NCI-H345 treated with DMSO at 0.1 percent for 48 hours (cell line): ENCODE results near the gene TGIF2.
"Not testable (repeated sequence)": the region's sequence is repeated elsewhere in the genome, so short reads cannot be mapped to it uniquely, and the experiment has no call there.

Experiments used
- DNase-seq: peaks from one replicate; lab custom pipeline; 2025; ENCODE audit not compliant: unreplicated experiment; lab: John Stamatoyannopoulos, UW

The TGIF2 gene

DNA sequence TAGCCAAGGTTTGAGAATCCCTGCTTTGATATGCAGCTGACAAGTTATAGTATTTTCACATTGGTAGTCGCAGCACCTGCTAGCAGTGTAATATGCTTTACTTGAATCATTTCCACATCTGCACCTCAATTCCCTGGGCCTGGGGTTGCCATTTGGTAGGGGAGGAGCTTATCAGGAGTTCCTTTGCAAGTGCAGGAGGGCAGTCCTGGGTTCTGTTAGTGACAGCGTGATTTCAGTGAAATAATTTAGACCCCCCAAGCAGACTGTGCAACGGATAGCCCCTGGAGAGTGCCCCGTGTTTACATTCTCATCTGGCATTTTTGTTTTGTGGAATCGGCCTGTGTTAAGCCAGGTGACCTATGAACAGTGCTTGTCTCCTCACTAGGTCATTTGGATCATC is 38.2 kb downstream of the TGIF2 start:
- no peak for DNase-seq

DNA sequence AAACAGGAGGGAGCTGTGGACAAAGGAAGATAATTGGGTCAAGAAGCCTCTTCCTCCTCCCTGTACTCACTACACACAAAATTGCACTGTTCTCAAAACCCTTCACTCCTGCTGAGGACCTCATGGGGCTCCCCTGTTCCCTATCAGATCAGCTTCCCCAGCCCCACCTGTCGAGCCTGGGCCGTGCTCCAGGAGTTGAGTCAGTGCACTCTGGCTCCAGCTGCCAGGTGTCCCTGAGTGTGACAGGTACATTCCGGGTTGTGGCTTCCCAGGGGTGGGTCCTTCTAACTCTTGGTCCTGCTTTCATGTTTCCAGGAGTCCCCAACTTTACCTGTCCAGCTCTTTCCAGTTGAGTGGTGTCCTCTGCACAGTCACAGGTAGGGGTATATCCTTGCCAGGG is 40.6 kb downstream of the TGIF2 start:
- peak; percentile 93 for DNase-seq

DNA sequence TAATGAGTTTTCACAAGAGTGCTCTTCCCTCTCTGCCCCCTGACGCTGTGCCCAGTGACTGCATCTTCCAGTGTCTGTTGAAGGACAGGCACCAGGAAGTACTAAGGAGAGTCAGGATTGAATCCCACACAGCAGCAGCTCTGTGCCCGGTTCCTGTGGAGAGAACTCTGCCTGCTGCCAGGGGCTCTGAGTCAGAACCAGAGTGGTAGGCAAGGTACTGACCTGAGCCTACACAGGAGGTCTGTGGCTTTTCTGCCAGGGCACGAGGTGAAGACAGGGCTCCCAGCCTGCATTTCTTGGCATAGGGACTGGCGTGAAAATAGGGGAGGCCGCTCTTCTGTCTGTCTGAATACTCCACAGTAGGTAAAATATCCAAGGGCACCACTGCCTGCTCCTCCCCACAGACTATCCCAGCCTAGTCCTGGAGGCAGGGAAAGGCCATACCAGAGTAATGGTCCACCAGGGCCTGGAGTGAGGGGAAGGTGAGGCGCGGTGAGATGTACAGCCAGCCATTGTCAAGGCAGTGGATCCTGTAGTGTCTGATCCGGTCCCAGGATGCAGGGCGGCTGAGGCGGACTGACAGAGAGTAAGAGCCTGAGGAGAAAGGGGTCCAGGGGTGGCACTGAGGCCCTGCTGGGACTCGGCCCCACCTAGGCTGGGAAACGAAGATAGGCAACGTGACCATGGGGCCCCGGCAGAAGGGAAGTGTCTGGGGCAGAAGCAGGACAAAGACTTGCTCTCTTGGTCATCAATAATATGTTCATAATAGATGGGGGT is 41.6 kb downstream of the TGIF2 start:
- DNase-seq, result no peak

DNA sequence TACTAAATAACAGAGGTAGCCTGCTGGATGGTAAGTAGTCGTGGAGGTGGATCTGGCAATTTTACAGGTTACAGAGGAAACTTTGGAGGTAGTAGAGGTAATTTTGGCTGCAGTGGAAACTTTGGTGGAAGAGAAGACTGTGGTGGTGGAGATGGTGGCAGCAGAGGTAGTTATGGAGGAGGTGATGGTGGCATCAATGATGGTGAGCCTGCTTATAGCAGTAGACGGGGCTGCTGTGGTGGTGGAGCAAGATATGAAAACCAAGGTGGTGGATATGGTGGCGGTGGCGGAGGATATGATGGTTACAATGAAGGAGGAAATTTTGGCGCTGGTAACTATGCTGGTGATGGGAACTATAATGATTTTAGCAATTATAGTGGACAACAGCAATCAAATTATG is 47.5 kb downstream of the TGIF2 start:
- no peak for DNase-seq

DNA sequence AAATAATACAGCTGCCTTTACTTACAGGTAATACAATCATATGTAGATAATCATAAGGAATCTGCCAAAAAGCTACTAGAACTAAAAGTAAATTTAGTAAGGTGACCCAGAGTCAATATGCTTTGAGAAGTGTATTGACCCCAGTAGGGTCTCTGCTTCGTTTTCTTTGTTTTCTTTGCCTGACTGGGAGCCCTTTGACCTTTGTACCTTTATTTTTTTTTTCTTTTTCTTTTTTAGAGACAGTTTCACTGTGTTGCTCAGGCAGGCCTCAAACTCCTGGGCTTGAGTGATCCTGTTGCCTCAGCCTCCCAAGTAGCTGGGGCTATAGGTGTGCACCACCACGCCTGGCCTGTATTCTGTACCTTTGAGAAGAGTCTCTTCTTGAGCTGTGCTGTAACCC is 50.0 kb downstream of the TGIF2 start:
- no peak for DNase-seq

DNA sequence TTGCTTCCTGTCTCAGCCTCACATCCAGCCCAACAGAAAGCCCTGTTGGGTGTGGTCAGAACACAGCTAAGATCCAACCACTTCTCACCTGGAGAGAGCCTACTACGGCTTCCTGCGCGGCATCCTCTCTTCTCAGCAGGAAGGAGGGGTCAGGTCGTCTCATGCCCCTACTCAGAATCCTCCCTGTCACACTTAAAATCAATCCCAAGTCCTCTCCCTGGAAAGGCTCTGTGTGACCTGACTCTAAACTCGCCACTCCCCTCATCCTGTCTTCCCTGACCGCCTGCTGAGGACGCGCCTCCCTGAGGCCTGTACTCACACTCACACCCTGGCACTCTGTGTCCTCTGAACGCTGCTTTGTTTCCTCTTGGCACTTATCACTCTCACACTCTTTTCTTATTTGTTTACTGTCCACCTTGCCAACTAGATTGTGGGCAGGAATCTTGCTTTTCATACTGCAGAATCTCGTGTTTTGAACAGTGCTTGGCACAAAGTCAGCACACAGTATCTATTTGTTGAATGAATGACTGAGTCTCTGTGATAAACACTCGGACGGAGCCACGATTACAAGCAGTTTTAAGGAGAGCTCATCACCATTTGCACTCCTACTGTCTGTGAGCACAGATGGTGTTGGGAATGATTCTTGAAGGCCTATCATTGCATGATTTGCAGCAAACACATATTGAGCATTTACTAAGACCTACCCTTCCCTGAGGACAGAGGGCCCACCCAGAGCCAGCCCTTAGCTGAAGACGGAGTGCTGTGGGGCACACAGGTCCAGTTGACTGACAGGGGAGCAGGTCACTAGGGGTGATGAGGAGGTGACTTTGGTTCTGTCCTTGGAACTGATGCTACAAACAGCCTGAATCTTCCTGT is 50.9 kb downstream of the TGIF2 start:
- no peak for DNase-seq

DNA sequence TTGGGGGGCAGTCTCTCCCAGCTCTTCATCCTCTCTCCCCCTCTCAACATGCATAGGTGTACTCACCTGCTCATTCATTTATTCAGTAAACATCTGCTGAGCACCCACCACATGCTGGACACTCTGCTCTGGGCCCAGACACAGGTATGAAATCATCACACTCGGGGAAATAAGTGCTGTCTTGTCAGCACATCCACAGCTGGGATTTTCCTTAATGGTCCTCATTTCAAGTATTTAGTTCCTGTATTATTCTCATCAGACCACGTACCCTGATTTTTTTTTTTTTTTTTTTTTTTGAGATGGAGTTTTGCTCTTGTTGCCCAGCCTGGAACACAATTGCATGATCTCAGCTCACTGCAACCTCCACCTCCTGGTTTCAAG is 51.5 kb downstream of the TGIF2 start:
- DNase-seq, result no peak

DNA sequence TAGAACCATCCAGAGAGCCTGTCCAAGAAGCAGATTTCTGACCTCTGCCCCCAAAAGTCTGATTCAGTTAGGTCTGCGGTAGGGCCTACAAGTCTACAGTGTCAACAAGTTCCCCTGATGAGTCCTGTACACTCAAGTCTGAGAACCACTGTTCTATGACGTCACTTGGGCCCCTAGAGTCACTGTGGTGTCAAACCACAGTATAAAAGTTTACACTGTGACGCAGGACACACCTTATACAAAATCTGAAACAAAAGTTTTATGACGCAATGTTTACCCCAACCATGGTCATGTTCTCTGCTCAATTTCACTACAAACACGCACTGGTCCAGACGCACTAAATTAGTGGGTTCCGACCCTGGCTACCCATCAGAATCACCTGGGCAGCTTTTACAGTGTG is 54.7 kb downstream of the TGIF2 start:
- DNase-seq, result no peak

DNA sequence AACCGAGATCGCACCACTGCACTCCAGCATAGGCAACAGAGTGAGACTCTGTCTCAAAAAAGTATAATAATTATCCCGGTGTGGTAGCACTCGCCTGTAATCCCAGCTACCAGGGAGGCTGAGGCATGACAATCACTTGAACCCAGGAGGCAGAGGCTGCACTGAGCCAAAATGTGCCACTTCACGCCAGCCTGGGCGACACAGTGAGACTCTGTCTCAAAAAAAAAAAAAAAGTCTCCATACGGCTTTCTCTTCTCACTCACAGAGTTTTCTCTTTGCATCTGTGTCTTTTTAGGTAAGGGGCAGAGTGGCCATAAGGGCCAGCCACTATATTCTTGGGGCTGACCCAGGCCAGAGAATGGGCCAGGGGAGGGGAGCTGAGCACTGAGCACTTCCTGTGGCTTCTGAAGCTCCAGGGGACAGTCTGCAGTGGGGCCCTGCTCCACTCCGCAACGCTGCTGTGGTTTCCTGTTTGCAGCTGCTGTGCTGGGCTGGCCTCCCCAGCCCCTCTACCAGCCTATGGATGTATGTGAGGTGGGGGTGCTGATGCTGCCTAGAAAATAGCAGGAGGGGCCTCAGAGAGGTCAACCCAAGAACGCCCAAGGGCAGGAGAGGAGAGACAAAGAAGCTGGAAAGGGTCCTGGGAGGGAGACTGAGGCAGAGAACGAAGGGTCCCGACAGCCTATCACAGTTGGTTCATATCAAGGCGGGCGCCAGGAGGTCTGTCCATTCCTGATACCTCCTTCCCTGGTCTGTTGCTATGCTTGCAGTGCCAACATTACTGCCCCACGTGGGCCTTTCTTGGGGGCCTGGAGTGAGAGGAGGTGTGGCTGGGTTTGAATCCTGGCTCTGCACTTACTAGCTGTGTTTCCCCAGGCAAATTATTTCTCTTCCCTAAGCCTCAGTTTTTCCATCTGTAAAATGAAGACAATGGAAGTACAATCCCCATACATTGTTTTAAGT is 56.6 kb downstream of the TGIF2 start:
- no peak for DNase-seq

DNA sequence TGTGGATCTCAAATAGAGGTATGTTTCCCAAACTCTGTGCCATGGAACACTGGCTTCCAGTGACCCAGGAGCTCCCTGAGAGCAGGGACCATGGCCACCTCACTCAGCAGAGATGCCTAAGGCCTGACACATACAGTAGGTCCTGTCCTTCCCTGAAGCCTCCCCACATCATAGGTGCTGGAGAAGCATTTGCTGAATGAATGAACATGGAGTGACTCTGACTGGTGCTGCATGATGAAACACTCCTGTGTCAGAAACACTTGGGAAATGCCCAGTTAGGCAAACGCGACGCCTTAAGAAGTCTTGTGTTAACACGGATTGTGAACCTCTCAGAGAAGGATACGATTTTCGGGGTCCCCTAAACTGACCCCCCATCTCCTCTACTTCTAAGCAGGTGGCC is 58.2 kb downstream of the TGIF2 start:
- no peak for DNase-seq

DNA sequence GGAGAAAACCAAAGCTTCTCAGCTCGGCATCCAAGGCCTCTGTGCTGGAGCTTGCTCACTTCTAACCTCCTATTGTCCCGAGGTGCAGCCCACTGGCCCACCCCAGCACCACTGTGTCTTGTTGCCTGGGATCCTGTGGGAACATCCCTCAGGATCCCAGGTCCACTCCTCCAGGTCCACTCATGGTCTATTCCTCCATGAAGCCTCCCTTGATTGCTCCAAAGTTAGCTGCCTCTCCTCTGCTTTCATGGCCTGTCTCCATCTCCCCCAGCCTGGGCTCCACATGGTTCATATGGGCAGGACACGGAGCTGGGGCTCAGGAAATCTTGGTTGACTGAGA is 58.7 kb downstream of the TGIF2 start:
- no peak for DNase-seq

DNA sequence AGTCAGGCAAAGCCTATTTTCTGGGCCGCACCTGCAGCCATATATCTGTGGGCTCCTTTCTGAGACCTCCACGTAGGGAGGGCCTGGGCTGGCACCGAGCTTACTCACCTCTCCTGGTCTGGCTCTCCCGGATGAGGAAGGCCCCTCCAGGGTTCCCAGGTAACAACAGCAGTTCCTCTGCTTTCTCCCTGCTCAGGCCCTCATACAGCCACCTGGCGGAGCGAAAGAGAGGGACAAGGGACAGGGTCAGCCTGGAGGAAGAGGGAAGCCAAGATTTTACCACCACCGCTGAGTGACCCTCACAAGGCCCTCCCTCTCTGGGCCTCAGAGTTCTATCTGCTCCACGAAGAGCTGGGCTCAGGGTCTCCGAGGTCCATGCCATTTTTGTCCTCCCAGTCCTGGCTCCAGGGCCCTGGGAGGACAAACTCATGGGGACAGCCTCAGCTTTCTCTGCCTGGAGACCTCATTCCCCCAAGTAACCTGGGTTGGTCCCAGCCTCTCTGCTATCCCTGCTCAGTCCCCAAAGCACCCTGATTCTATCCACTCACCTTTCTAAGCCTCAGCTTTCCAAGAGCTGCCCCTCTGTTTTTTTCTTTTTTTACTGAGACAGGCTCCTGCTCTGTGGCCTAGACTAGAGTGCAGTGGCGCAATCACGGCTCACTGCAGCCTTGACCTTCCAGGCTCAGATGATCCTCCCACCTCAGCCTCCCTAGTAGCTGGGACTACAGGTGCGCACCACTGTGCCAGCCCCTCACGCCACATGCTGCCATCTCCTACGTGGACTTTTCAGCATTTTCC is 59.3 kb downstream of the TGIF2 start:
- DNase-seq, result no peak

DNA sequence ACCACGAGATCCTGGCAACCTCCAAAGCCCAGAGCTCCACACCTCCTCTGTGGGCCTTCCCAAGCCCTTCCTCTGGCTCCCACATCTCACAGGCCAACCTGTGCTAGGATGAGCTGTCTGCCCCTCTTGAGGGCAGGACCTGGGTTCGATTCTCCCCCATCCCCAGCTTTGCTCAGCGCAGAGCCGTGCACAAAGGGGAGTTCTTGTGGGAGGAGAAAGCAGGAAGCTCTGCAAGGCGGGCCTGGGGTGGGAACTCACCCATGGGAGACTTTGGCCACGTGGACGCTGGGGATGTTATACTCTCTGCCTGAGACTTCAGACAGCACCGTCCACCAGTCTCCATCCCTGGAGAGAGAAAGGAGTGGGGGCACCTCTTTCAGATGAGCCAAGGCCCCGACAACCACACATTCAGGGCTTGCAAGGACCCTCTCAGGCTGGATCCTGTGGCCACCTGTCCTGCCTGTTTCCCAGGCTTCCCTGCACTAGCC is 59.9 kb downstream of the TGIF2 start:
- DNase-seq, result no peak

DNA sequence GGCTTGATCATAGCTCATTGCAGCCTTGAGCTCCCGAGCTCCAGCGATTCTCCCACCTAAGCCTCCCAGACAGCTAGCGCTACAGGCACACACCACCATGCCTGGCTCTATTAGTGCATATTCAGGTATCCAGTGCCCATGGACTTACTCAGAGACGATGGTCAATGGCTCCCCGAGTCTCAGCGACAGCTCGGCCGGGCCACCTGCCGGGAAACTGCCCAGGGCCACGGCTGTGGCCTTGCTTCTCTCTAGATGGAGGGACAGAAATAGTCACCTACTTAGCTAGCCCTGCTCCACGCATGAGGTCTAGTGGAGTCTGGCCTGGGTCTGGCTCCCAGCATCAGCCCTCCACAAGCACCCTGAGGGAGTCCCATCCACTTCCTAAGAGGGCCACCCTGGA is 60.9 kb downstream of the TGIF2 start:
- DNase-seq, result no peak

DNA sequence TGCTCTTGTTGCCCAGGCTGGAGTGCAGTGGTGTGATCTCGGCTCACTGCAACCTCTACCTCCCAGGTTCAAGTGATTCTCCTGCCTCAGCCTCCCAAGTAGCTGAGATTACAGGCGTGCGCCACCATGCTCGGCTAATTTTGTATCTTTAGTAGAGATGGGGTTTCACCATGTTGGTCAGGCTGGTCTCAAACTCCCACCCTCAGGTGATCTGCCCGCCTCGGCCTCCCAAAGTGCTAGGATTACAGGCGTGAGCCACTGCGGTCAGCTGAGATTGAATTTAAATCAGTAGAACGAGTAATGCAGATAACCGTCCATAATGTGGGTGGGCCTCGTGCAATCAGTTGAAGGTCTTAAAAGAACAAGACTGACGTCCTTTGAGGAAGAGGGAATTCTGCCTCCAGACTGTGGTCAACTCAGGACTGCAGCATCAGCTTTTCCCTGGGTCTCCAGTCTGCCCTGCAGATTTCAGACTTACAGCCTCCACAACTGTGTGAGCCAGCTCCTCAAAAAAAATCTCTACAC is 65.5 kb downstream of the TGIF2 start:
- not testable (repeated sequence) for DNase-seq

DNA sequence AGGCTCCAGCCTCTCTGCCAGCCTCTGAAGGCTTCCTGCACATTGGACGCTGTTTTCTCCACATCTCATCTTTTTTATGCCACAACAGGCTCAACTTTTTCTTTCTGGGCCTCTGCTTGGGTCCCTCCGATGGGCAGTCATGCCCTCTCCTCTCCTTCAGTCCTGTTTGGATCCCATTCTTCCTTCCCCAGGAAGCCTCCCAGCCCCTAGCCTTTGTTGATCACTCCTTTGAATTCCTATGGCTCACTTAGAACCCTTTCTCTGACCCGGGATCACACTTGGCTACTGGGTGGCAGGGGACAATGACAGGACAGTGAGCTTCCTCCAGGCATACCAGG is 68.1 kb downstream of the TGIF2 start:
- no peak for DNase-seq

DNA sequence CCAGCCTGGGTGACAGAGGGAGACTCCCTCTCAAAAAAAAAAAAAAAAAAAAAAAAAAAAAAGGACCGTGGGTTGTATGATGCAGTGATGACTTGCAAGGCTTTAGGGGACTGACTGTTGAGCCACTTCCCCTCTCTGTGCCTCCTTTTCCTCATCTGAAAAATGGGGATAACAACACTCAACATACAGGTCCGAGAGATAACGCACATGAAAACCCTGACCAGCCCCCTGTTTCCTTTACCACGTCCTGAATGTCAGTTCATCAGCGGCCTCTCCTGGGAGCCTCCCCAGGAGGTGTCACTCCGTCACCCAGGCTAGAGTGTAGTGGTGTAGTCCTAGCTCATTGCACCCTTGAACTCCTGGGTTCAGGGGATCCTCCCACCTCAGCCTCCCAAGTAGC is 68.7 kb downstream of the TGIF2 start:
- no peak for DNase-seq
